Measurements from ENCODE around the gene GATA5.

Gene GATA5, protein sequence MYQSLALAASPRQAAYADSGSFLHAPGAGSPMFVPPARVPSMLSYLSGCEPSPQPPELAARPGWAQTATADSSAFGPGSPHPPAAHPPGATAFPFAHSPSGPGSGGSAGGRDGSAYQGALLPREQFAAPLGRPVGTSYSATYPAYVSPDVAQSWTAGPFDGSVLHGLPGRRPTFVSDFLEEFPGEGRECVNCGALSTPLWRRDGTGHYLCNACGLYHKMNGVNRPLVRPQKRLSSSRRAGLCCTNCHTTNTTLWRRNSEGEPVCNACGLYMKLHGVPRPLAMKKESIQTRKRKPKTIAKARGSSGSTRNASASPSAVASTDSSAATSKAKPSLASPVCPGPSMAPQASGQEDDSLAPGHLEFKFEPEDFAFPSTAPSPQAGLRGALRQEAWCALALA

DNA sequence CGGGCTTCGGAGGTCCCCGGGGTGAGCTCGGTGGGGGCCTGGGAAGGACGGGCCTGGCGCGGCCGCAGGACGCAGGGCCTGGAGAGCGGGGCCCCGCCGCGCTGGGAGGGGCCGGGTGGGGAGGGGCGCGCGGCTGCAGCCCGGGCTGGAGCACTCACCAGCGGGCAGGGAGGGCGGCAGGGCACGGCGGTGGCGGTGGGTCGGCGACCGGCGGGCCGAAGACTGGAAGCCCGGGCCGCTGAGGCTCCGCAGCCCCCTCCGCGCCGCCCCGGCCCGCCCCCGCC, at the start of gene GATA5:
Gene GATA5 (minus strand): TSS at position 224 of the 284 bp plus-strand sequence. CDS start 474 bp downstream, outside the sequence.
- DNase-seq = no peak

DNA sequence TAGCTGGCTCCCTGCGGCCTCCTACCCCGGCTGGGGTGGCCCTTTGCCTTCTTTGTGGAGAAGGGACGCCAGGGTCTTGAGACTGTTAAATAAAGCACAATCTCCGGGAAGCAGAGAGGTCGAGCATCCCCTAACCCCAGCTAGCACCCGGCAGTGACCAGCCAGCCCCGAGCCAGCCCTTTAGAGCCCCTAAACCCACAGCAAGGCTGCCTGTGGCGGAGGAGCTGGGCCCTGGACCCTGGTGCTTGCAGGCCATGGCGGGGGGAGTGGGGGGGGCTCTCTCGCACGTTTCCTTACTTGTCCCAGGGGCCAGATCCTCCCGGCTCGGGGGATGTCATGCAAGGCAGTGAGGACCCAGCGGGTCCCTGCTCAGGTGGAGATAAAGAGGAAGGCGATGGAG, 49.2 kb upstream of the GATA5 start:
- no peak for DNase-seq

DNA sequence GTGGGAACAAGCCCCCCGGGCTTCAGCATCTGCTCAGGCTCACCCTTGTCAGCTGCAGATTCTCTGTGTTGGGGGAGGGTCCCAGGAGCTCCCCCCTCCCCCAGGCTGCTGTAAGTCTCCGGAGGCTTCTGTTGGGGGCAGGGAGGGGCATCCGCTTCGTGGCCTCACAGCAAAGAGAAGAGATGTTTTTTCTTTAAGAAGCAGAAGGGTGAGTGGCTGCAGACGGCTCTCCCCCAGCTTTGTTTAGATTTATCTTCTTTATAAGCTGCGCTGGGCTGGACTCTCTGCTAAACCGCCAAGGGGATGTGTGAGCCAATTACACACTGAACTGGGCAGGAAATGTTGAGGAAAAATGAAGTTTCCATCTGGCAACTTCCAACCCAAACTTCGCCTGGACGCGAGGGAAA, 48.7 kb upstream of the GATA5 start:
- DNase-seq = peak in 1 of 2 donors; percentile 32

DNA sequence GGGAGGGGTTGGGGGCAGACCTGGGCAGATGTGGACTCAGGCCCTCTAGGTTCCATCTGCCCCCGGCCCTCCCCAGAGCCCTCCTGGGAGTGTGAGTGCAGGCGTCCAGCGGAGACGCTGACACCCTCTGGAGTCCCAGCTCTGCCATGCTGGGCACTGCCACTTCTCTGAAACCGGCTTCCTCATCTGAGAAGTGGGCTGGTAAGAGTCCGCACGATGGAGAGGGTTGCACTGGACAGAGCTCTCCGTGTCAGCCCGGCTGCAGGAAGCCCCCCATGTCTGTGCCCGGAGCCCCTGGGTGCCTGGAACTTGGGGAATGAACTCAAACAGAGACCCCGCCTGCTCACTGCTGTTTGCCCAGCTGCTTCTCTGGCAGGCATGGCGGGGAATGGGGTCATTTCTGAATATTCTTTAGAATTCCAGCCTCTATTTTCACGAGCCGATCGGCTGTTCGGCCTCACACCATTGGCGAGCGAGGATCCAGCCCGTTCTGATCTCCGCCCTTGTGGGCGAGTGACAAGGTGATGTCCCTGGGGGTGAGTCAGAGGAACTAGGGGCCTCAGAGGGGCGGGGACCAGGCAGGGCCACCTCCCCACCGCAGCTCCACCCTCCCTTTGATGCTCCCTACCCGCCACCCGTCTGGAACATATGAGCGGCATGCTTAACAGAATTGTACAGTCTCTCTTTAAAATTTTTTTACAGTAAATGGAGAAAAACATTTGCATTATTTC, 47.8 kb upstream of the GATA5 start:
- DNase-seq = no peak

DNA sequence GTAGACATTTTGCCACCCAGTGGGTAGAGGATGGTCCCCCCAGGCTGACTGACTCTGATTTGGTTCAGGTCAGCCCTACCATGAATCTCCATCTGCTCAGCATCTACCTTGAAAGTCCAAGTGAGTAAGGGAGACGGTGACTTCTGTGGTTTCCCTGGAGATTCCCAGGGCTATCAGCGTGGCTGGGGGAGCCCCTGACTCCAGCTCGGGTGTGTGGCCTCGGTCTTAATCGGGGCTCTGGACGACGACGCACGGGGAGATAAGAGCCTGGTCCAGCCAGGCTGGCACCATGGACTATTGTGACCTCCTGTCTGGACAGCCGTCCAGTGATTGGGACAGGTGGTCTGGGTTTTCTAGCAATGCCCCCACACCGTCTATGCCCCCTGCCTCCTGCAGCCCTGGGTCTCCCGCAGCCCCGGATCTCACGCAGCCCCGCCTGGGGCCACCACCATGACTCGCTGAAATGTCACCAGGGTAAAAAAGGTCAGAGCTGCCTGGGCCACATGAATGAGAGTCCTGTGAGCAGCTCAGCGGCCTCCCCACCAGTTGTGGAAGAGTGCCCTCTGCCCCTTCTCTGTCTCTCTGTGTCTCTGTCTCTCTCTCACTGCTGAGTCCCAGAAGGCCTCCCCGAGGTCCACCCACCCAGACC, 47.1 kb upstream of the GATA5 start:
- DNase-seq = no peak

DNA sequence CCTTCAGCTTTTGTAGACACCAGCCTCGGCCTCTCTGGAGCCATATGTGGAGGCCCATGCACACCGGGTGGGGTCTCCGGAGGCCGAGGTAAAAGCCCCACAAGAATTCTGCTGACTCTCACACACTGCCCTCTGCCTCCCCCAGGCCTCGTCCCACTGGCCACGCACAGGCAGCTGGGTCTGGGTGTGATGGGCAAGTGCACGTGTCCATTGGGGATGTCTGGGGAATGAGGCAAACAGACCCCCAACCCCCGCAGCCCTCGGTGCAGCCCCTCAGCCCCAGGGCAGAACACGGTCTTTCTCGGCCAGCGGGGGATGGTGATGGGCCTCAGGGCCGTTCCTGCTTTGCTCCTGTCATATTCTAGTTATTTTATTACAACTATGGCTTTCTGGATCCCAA, 44.0 kb upstream of the GATA5 start:
- no peak for DNase-seq

DNA sequence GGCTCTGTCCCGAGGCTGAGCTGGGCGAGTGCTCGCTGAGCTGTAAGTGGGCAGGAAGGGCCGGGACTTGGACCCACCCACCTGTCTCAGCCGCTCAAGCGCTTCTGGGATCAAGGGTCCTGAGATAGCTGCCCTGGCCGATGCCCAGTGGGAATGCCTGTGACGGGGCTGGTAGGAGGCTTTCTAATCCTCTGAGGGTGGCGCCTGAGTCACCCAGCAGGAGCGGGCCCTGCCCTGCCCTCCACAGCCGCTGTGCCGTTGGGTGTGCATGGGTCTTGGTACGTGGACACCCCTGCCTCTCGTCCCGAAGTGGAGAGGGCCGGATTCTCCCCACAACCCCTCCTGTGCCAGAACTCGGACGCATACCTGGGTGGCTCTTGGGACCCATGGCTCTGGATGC, 43.1 kb upstream of the GATA5 start:
- DNase-seq = no peak

DNA sequence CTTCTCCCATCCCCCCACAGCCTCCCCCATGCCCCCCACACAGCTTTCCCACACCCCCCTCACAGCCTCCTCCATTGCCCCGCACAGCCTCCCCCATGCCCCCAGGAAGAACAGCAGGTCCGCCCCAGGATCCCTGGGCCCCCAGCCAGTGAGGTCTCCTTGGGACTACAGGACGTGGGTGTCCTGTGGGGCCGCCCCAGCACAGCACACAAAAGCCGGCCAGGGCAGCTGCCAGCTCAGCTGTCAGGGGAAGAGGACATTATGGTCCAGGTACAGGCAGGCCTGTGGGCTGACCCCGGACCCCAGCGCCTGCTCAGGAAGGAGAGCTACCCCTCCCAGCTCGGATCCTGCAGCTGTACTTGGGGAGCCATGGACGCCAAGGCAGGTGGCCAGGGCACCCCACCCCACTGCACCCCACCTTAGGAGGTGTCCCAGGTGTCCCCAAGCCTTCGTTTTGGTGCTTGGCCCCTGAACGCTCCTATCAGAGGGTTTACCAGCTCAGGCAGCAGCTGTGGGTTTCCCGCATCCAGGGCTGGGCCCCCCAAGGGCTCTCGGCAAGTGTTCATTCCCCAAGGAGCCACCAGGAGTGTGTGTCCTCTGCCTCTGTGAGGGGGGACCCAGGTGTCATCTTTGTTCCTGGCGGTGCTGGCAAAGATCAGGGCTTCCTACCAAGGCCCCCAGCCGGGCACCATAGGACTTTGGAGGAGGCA, 42.3 kb upstream of the GATA5 start:
- no peak for DNase-seq

DNA sequence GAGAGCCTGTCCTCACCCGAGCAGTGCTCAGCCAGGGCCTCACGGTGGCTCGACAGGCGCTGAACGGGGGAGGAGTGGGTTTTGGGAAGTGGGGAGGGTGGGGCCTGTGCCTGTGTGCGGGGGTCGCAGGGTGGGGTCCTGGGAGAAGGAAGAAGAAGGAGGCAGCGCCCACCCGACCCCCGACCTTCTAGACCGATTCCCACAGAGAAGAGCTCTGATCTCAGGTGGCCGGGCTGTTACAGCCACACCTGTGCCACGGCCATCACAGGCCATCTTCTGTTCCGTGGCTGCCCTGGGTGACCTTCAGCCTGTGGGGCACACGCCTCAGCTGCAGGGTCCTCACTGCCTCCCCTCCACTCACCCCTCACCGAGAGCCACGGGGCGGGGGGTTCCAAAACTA, 41.4 kb upstream of the GATA5 start:
- DNase-seq = no peak

DNA sequence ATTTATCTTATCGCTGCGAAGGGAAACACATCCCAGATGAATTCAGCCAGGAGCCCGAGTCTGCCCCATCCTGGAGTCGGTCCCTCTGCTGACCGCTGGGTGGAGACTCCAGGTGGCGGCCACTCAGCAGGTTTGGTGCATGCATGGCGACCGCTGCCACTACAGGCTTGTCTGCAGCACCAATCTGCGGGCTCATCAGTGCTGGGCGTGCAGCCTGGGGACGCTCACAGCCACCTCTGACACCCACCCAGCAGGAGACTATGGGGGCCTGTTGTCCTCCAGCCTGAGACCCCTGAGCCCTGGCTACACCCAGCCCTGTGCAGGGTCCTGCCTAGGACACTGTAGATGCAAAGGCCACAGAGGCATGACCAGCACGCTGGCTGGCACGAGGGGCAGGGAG, 40.5 kb upstream of the GATA5 start:
- DNase-seq = no peak

DNA sequence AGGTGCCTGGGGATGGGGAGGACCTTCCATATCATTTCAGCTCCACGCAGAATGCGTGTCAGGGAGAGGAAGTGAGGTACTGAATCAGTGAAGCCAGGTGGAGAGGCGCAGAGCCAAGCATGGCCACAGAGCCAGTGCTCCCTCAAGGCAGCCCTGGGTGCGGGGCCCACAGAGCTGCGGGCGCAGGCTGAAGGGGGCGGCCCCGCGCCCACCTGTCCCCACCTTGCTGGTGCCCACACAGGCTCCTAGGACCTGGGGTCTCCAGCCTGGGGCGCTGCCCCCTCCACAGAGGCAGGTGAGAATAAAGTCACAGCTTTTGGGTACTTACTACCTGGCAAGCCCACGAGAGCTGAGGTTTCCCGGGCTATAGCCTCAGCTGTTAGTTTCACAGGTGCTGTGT, 40.0 kb upstream of the GATA5 start:
- no peak for DNase-seq

DNA sequence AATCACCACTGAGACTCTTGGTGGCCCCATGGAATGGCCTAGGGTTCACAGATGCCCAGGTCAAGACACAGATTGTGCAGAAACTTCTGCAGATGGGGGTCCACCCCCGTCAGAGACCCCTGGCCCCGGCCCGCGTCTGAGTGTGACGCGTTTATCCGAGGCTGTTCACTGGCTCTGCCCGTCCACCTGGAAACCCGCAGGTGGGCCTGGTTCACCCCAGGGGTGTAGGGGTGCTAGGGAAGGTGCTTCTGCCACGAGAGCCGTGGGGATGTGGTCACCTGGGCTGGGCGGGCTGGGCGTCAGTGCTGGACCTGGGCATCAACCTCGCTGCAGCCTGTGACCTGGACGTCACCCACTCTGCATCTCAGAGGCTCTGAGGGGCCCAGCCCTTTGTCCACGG, 39.5 kb upstream of the GATA5 start:
- no peak for DNase-seq

DNA sequence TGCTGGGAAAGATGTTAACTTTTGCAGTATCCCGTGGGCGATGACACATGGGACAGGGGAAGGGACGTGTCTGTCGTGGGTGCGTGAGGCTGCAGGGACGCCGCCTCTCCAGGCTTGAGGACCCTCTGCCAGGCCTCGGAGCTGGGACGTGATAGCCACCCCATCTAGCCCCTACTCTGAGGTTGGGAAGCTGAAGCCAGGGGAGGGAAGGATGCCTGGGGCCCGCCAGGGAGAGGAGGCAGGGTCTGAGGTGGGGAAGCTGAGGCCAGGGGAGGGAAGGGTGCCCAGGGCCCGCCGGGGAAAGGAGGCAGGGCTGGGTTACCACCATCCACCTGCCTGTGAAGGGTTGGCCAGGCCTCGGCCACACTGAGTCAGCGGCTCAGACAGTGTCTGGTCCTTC, 38.2 kb upstream of the GATA5 start:
- DNase-seq = no peak

DNA sequence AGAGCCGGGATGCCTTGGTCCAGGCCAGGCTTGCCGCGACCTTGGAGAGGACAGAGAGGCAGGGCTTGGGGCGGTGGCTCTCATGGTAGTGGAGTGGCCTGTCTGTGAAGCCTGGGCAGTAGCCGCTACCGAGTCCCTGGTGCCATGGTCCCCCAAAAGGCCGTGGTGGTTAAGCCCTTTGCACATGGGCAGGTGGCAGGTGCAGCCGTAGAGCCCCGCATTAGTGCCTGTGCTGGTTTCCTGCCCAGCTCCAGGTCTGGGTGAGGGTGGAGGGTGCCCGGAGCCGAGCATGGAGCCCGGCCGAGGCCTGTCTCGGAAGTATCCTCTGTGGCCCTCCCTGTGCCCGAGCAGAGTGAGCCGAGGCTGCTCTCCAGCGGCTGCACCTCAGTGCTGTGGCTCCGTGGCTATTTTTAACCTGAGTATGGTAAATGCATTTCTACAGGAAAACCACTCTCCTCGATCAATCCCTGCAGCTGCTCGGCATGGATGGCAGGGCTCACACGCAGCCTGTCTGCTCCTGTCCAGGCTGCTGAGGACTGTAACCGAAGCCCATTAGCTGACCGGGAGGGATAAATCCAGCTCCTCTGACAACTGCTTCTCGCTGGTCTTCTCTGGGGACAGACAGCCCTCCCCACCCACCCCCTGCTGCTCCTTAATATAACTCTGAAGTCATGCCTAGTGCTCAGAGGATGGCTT, 36.3 kb upstream of the GATA5 start:
- DNase-seq = no peak

DNA sequence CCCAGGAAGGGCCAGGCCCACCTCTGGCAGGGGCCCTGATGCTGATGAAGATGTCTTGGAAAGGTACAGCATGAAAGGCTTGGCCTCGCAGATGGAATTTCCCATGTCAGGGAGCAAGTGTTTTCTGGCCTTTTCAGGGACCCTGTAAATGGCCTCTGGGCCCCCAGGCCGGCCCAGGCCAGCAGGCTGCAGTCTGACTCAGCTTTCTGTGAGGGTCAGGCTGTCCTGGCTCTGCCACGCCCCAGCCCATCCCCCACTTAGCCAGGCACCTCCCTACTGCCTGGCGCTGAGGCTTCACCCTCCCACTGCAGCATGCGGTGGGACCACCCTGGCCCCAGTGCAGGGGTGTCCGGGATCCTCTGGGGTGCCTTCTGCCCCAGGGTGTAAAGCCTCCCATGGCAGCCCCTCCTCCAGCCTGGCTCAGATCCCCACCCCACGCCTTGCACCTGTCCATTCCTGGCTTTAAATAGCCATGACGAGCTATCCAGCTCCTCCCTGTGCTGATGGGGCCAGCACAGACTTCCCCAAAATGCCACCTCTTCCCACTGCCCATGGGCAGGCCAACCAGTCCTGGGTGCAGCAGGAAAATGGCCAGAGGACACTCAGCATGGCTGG, 35.6 kb upstream of the GATA5 start:
- no peak for DNase-seq

DNA sequence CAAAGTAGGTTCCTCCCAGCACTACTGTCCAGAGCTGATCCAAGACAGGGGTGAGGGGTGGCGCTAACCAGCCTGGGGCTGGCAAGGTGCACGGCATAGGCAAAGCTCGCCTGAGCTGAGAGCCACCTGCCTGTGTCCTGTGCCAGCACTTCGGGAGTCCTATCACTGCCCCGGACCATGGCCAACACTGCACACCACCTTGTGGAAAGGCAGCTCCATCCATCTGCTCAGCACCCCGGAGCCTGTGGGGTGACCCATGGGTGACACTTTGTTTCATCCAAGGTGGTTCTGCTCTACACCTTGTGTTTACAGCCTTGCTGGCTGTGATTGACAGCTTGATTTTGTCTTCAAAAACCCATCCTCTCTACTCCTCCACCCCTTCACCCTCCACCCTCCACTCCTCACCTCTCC, 32.9 kb upstream of the GATA5 start:
- no peak for DNase-seq

DNA sequence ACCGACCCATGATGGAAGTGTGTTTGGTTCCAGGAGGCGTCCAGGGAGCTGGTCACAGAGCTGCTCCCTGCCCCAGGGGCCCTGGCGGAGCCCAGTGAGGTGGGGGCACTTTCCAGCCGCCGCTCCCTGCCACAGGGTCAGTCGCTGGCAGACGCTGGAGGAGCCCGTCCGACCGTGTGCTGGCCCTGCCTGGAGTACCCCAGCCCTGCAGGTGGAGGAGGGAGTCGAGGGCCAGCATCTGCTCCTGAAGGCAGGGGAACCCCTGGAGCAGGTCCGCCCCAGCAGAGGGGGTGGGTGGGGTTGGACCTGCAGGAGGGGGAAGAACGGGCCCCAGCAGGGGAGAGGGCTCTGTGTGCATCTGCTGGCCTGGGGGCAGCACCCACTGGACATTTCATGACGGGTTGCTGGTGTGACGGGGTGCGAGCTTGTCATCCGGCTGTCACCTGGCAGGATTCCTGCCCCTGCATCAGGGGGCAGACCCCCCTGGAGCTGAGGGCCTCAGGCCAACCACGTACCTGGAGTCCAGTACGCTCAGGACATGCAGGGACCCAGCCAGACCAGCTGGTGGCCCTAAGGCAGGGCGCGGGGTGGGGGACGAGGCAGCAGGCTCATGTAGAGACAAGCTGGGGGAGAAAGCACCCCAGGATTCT, 32.3 kb upstream of the GATA5 start:
- DNase-seq = no peak

DNA sequence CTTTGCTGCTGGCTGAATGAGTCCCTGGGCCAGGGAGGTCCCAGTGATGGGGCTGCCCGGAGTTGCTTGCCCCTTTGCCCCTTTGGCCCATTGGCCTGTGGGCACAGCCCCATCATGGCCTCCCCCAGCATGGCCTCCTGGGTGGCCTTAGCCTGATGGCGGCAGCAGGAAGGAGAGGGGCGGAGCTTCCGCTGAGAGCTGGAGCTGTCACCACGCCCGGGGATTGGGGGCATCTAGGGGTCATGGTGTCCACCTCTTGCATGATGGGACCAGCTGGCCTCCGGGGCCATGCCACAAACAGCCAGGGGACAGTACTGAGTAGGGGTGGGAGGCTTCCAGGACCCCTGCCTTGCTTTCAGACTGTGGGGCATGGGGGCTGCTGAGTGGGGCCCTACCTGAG, 31.5 kb upstream of the GATA5 start:
- no peak for DNase-seq

DNA sequence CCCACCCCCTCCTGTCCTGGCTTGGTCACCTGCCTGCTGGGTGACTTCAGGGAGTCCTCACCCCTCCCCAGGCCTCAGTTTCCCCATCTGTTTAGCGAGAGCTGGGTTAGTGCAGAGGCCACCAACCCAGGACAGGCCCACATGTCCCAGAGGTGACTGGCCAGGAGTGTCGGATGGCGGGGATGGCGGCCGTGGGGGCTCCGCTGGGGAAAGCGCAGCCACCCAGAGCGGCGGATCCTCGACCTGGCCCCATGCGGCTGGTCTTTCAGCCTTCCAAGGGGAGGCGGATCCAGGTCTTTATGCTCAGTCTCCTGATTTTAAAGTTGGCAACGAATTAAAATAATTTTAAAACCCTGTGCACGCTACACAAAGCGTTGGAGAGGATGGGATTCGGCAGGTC, 31.0 kb upstream of the GATA5 start:
- DNase-seq = no peak

DNA sequence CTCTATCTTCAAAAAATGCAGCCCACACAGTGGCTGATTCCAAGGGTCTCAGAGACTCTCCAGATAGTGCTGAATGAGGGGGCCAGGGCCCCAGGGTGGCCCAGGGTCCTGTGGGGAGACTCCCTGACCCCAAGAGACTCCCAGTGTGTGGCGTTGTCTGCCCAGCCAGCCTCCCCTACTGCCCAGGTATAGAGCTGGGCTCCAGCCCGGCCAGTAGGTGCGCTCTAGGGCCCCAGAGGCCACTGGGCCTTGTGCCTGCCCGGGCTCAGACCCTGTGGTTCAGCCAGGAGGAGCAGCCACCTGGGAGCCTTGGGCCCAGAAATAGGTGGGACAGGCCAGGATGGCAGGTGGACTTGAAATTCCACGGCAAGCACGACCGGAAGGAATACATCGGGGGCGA, 30.3 kb upstream of the GATA5 start:
- DNase-seq = no peak

DNA sequence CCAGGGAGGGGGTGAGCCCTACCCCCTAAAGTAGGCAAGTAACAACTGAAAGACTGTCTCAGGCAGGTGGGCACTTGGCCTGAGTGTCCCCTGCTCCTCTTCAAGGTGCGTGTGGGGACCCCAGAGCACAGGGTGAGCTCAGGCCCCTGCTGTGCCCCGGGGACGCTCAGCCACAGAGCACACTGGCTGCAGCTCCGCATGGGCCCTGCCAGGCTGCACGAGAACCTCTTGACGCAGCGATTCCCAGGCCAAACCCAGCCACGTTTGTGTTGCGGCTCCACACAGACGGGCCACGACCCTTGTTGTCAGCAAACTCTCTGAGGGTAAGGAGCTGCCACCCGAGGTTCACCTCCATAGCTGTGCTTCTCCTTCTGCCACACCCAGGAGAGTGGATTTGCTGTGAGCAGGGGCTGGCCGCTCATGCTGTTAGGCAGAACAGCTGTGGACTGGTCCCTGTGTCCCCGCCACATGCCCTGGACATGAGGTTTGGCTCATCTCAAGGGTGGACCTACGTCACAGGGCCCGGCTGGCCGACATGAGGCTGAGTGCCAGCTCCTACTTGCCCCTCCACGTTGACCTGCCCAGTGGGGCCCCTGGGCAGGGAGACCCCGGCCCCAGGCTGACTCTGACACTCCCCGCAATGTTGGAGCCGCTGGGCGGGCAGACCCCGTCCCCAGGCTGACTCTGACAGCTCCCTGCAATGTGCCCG, 29.7 kb upstream of the GATA5 start:
- DNase-seq = no peak

Data from inflammatory macrophage treated with lipopolysaccharide for 1 hour (primary cell).